ENCODE results near the gene MOK.

The MOK gene

GRCh38 chr14:102218688-102219087, 86.3 kb downstream of the MOK start:
- H3K4me3 ChIP-seq (ENCODE audit: low read depth, low read length): no peak overlapping the region
- no peak for DNase-seq (ENCODE audit: low read depth)
- TF ChIP-seq CTCF (IDR thresholded peaks at IDR 0.05; ENCODE audit: low read depth, low read length, missing control alignments): no peak

- no peak for TF ChIP-seq CTCF (IDR thresholded peaks at IDR 0.05; ENCODE audit: low read depth, low read length, missing control alignments)
- DNase-seq (ENCODE audit: low read depth): no peak
- H3K4me3 ChIP-seq (ENCODE audit: low read depth, low read length): no peak overlapping the region
These were observed 87.0 kb downstream of the MOK start for GRCh38 chr14:102217987-102218421.

- no peak for TF ChIP-seq CTCF (IDR thresholded peaks at IDR 0.05; ENCODE audit: low read depth, low read length, missing control alignments)
- no peak overlapping the region for H3K4me3 ChIP-seq (ENCODE audit: low read depth, low read length)
These were observed 87.6 kb downstream of the MOK start for GRCh38 chr14:102217399-102217798.

GRCh38 chr14:102215576-102216250, 89.3 kb downstream of the MOK start:
- no peak for TF ChIP-seq CTCF (IDR thresholded peaks at IDR 0.05; ENCODE audit: low read depth, low read length, missing control alignments)
- no peak for DNase-seq (ENCODE audit: low read depth)
- H3K4me3 ChIP-seq (ENCODE audit: low read depth, low read length): no peak overlapping the region

More at GRCh38 chr14:102217399-102217798, 87.6 kb downstream of the MOK start:
- no peak for DNase-seq (ENCODE audit: low read depth)

- TF ChIP-seq CTCF (IDR thresholded peaks at IDR 0.05; ENCODE audit: low read depth, low read length, missing control alignments): no peak
- DNase-seq (ENCODE audit: low read depth): no peak
- no peak overlapping the region for H3K4me3 ChIP-seq (ENCODE audit: low read depth, low read length)
These were observed 89.9 kb downstream of the MOK start for GRCh38 chr14:102215071-102215470.

DNA sequence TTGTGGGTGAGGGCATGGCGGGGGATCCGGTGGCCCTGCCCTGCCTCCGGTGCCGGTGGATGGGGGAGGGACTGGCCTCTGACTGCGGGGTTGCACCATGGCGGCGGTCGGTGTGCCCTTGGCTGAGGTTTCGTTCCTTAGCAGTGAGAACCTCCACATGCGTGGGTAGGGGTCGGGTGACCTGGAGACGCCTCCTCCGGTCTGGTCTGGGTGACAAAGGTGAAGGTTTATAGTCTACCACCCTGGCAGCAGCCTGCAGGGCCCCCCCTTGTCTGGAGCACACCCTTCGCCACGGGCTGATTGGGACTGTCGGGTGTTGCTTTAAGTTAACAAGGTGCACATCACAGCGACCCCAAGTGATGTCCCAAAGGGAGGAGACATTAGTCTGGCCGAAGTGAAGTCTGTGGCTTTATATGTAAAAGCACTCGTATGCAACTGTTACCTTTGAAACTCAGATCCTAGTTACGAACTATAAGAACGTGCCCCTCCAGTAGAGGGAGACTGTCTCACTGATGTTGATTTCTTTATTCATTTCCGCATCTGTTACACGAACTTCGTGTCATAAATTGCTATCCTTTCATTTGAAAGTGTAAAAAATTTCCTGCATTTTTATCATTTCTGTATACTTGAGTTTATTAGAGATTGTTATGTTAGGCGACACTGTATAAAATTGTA, 90.8 kb downstream of the MOK start:
- H3K4me3 ChIP-seq (ENCODE audit: low read depth, low read length): no peak overlapping the region
- no peak for DNase-seq (ENCODE audit: low read depth)
- TF ChIP-seq CTCF (IDR thresholded peaks at IDR 0.05; ENCODE audit: low read depth, low read length, missing control alignments): no peak
